Body of pancreas (tissue), 4 donors: ENCODE results near the gene CHRND. TPM values are rescaled to one million over a fixed set of nuclear protein-coding genes. Genes with fewer than 3 reads are reported as not detected.

ENCODE experiments used
- ATAC-seq: fragments of 150-250 bp; one replicate; pipeline ENCODE4 v1.9.1; 2016
- DNase-seq, 4 donors: peaks; one replicate each; pipeline ENCODE4 v3.0.0-alpha.2; 2019
- H3K27ac ChIP-seq, 4 donors: fragments of 200-600 bp; sonication (generic); 1 replicate in 3 of 4; 2 replicates in 1 of 4; pipeline versions ENCODE4 v1.5.1 to v1.6.1; 2016 to 2019; ENCODE audit warnings: mild to moderate bottlenecking in 1 of 4, mixed read lengths in 1 of 4, moderate library complexity in 1 of 4
- H3K27me3 ChIP-seq, 2 donors: fragments of 200-600 bp; sonication (generic); one replicate each; pipeline ENCODE4 v1.6.0; 2016; ENCODE audit warnings: mild to moderate bottlenecking in 1 of 2
- H3K36me3 ChIP-seq, 2 donors: fragments of 200-600 bp; sonication (generic); replicated peaks in 1 of 2; 2 replicates each; pipeline ENCODE4 v1.5.1; 2016; ENCODE audit warnings: low read depth in 2 of 2; ENCODE audit not compliant: insufficient read depth in 1 of 2
- H3K4me1 ChIP-seq: fragments of 200-600 bp; sonication (generic); one replicate; pipeline ENCODE4 v1.6.0; 2016
- H3K4me3 ChIP-seq, 2 donors: fragments of 200-600 bp; sonication (generic); 1 replicate in 1 of 2; 2 replicates in 1 of 2; pipeline ENCODE4 v1.5.1; 2016 to 2019
- H3K9me3 ChIP-seq, 3 donors: fragments of 200-600 bp; sonication (generic); 1 replicate in 2 of 3; 2 replicates in 1 of 3; pipeline ENCODE4 v1.5.1; 2016
- POLR2A ChIP-seq, 3 donors: fragments of 450-650 bp; IDR thresholded peaks; one replicate each; pipeline ENCODE4 v1.6.1; 2016; ENCODE audit warnings: antibody characterized with exemption in 3 of 3, mild to moderate bottlenecking in 2 of 3
- WGBS, 2 donors: methylation state at CpG; one replicate each; pipeline ENCODE4 v1.1.5; 2017; 5-methylcytosine and 5-hydroxymethylcytosine counted together
- intact Hi-C: fragments of 100-400 bp; cut with DNase I; formaldehyde crosslinking; loops from one replicate; pipeline ENCODE4 v1.15.1; 2023
- total RNA-seq, 2 donors: library from RNA; depleted of rRNA; stranded (reverse); fragments of >200 nt; gene quantifications; one replicate each; pipeline ENCODE4 v1.1.0, GENCODE V29; 2016
- TF ChIP-seq, protein P1 (sequence below), 7 experiments: fragments of 450-650 bp in 4 of 7; fragments of 200-600 bp in 3 of 7; sonication (generic) in 3 of 7; IDR thresholded peaks; one replicate each; pipeline ENCODE4 v1.5.1; 2016 to 2019; ENCODE audit warnings: antibody characterized with exemption in 7 of 7

The CHRND gene
- total RNA-seq, 2 donors from 2014 or later: not detected

DNA sequence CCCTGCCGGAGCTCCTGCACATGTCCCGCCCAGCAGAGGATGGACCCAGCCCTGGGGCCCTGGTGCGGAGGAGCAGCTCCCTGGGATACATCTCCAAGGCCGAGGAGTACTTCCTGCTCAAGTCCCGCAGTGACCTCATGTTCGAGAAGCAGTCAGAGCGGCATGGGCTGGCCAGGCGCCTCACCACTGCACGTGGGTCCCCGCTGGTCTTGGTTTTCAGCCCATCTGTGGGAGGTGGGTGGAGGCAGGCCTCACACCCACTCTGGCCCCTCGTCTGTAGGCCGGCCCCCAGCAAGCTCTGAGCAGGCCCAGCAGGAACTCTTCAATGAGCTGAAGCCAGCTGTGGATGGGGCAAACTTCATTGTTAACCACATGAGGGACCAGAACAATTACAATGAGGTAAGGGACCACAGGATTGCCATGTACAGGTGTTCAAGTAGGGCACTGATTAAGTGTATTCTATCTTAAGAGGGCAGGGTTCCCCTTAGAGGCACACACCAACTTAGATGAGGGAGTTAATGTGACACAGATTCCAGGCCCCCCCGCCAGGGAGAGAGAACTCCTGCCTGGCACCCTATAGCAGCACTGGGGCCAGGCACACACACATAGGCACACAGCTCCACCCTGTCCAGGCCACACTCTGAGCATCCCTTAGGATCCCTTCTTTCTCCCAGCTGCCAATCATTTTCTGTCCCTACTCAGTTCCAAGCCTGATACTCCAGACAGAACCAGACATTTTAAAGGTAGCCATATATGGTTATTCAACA, 8.2 kb downstream of the CHRND start:
- WGBS, 2 donors: 77 to 80% methylated on average over 3 to 13 of the region's 13 CpGs
- H3K4me3 ChIP-seq: no peak overlapping the region
- no peaks in the 10 kb centered on the region for H3K36me3 ChIP-seq
- TF ChIP-seq, protein P1, sequence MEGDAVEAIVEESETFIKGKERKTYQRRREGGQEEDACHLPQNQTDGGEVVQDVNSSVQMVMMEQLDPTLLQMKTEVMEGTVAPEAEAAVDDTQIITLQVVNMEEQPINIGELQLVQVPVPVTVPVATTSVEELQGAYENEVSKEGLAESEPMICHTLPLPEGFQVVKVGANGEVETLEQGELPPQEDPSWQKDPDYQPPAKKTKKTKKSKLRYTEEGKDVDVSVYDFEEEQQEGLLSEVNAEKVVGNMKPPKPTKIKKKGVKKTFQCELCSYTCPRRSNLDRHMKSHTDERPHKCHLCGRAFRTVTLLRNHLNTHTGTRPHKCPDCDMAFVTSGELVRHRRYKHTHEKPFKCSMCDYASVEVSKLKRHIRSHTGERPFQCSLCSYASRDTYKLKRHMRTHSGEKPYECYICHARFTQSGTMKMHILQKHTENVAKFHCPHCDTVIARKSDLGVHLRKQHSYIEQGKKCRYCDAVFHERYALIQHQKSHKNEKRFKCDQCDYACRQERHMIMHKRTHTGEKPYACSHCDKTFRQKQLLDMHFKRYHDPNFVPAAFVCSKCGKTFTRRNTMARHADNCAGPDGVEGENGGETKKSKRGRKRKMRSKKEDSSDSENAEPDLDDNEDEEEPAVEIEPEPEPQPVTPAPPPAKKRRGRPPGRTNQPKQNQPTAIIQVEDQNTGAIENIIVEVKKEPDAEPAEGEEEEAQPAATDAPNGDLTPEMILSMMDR (IDR thresholded peaks at IDR 0.05): no peak
- TF ChIP-seq POLR2A (IDR thresholded peaks at IDR 0.05): no peak
- no peak overlapping the region for H3K27ac ChIP-seq
- H3K27me3 ChIP-seq: no peaks in the 10 kb centered on the region
- peaks cover 10% of the 10 kb centered on the region for H3K4me1 ChIP-seq
- no peak for ATAC-seq
- DNase-seq: no peak
- H3K9me3 ChIP-seq: no peaks in the 10 kb centered on the region
- intact Hi-C loops: no loop called here

DNA sequence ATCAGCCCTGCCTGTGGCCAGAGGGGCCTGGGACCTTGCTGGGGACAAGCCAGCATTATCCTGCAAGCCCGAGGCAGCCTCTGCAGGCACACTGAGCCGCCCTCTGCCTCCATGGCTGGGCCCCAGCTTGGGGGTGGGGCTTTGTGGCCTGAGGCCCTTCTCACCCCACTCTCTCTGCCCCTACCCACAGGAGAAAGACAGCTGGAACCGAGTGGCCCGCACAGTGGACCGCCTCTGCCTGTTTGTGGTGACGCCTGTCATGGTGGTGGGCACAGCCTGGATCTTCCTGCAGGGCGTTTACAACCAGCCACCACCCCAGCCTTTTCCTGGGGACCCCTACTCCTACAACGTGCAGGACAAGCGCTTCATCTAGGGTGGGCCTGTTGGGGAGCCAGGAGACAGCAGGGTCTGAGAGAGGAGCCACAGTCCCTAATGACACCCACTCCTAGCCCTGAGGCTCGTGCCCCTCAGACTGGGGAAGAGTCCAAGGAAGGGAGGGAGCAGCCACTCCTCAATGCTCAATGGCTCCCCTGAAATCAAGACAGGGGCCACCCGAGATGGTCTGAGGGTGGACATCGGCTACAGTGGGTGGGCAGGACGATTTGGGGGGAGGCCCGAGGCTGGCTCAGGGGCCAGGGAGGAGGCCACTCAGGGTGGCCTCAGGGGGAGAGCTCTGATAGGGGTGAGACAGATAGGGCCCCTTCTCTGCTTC, 9.1 kb downstream of the CHRND start:
- Histone ChIP-seq H3K4me1 (peaks cover 10% of the 10 kb centered on the region), H3K36me3 (no peaks in the 10 kb centered on the region), H3K9me3 (no peaks in the 10 kb centered on the region), H3K27ac (no peak overlapping the region), H3K27me3 (no peaks in the 10 kb centered on the region), H3K4me3 (no peak overlapping the region)
- TF ChIP-seq, protein P1 (IDR thresholded peaks at IDR 0.05): no peak
- TF ChIP-seq POLR2A (IDR thresholded peaks at IDR 0.05): no peak
- DNase-seq: no peak
- 77 to 83% methylated on average over 9 to 12 of the region's 14 CpGs for WGBS, 2 donors
- ATAC-seq: no peak
- intact Hi-C loops: no loop called here

DNA sequence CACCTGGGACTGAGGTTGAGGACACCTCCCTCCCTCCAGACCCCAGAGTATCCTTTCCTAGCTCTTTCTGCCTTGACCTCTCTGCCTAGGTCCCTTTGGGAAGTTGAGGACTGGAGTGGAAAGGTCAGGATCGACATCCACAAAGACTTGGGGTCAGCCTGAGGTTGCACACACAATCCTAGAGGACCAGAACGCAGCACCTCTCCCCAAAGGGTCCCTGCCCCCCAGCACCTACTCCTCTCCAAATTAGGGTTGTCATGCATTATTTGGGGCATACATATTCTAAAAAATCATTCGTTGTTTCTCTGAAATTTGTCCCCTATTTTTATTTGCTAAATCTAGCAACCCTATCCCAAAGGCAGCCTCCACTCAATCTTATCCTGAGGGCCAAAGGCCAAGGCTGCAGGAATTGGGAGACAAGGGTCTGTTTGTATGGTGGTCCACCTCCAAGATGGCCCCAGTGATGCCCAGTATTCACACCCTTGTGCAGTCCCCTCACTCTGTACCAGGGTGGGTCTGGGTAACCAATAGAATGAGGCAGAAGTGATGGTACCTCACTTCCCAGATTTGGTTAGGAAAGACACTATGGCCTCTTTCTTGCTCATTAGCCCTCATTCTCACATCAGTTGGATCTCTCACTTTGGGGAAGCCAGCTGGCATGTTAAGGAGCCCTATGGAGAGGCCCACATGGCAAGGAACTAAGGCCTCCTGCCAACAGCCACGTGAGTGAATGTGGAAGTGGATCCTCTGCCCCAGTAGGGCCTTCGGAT, 10.0 kb downstream of the CHRND start:
- no peak for TF ChIP-seq POLR2A (IDR thresholded peaks at IDR 0.05)
- TF ChIP-seq, protein P1 (IDR thresholded peaks at IDR 0.05): no peak
- no peak for ATAC-seq
- Histone ChIP-seq H3K27me3 (no peaks in the 10 kb centered on the region), H3K27ac (no peak overlapping the region), H3K9me3 (no peaks in the 10 kb centered on the region), H3K4me1 (peaks cover 10% of the 10 kb centered on the region), H3K36me3 (no peaks in the 10 kb centered on the region), H3K4me3 (no peak overlapping the region)
- WGBS, 2 donors: 83 to 85% methylated on average over 5 of the region's 5 CpGs
- DNase-seq: no peak
- intact Hi-C loops: no loop called here

GRCh38 chr2:232537079-232537478, 11.1 kb downstream of the CHRND start:
- intact Hi-C loops: no loop called here
- Histone ChIP-seq H3K27me3 (no peaks in the 10 kb centered on the region), H3K4me3 (no peak overlapping the region), H3K4me1 (peaks cover 10% of the 10 kb centered on the region), H3K9me3 (no peaks in the 10 kb centered on the region), H3K36me3 (no peaks in the 10 kb centered on the region), H3K27ac (peak overlapping the region in 2 of 4 donors; percentile 20 to 23)
- TF ChIP-seq, protein P1 (IDR thresholded peaks at IDR 0.05): peak in 3 of 7 experiments; percentile 31 to 37 (median 33)
- no peak for TF ChIP-seq POLR2A (IDR thresholded peaks at IDR 0.05)
- DNase-seq: peak in 1 of 4 donors; percentile 24
- WGBS, 2 donors: 53 to 88% methylated on average over 2 to 5 of the region's 5 CpGs
- no peak for ATAC-seq
